HepG2 (cell line): Measurements from ENCODE around the gene AIF1. TPM values are rescaled to one million over a fixed set of nuclear protein-coding genes. Genes with fewer than 3 reads are reported as not detected.
A peak's percentile ranks its signal among the peaks of the same experiment; 100 is the strongest.

Source experiments
- BRD4 ChIP-seq: sonication (generic); formaldehyde crosslinking; IDR thresholded peaks from 2 replicates; pipeline ENCODE4 v1.4.0; 2020; ENCODE audit warnings: missing genetic modification reagents
- CEBPB ChIP-seq: IDR thresholded peaks from 2 replicates; pipeline ENCODE4 v1.6.1; 2011; ENCODE audit warnings: low read depth, low read length, improper control_type of control experiment, borderline replicate concordance
- FOXJ3 ChIP-seq: sonication (generic); formaldehyde crosslinking; IDR thresholded peaks from 2 replicates; pipeline ENCODE4 v1.4.0; 2020; ENCODE audit warnings: missing genetic modification reagents, mild to moderate bottlenecking, borderline replicate concordance
- IRF1 ChIP-seq: sonication (generic); formaldehyde crosslinking; IDR thresholded peaks from 2 replicates; pipeline ENCODE4 v1.4.0; 2020; ENCODE audit warnings: low read depth, mild to moderate bottlenecking, missing genetic modification reagents
- MED8 ChIP-seq: sonication (generic); formaldehyde crosslinking; IDR thresholded peaks from 2 replicates; pipeline ENCODE4 v1.8.1; 2023; ENCODE audit warnings: mild to moderate bottlenecking, missing genetic modification reagents; ENCODE audit not compliant: insufficient replicate concordance
- MIER2 ChIP-seq: IDR thresholded peaks from 2 replicates; pipeline ENCODE4 v1.6.1; 2016; ENCODE audit warnings: missing biosample characterization, missing genetic modification reagents
- PHF20 ChIP-seq: sonication (generic); formaldehyde crosslinking; IDR thresholded peaks from 2 replicates; pipeline ENCODE4 v1.5.0; 2020; ENCODE audit warnings: mild to moderate bottlenecking, missing genetic modification reagents
- RELA ChIP-seq: sonication (generic); formaldehyde crosslinking; IDR thresholded peaks from 2 replicates; pipeline ENCODE4 v1.4.0; 2020; ENCODE audit warnings: missing genetic modification reagents
- SETDB1 ChIP-seq: sonication (generic); formaldehyde crosslinking; IDR thresholded peaks from 2 replicates; pipeline ENCODE4 v1.5.1; 2020; ENCODE audit warnings: missing genetic modification reagents, mild to moderate bottlenecking, borderline replicate concordance
- SP5 ChIP-seq: IDR thresholded peaks from 2 replicates; pipeline ENCODE4 v1.6.1; 2016; ENCODE audit warnings: low read depth, borderline replicate concordance
- TBX2 ChIP-seq: sonication (generic); formaldehyde crosslinking; IDR thresholded peaks from 2 replicates; pipeline ENCODE4 v1.5.0; 2020; ENCODE audit warnings: missing genetic modification reagents, mild to moderate bottlenecking, borderline replicate concordance
- ZBTB37 ChIP-seq: sonication (generic); formaldehyde crosslinking; IDR thresholded peaks from 2 replicates; pipeline ENCODE4 v1.4.0; 2020; ENCODE audit warnings: mild to moderate bottlenecking, missing genetic modification reagents
- ZBTB44 ChIP-seq: sonication (generic); formaldehyde crosslinking; IDR thresholded peaks from 2 replicates; pipeline ENCODE4 v1.4.0; 2020; ENCODE audit warnings: missing genetic modification reagents
- ZNF264 ChIP-seq: sonication (generic); formaldehyde crosslinking; IDR thresholded peaks from 2 replicates; pipeline ENCODE4 v1.4.0; 2020; ENCODE audit warnings: missing genetic modification reagents
- ZNF441 ChIP-seq: sonication (generic); formaldehyde crosslinking; IDR thresholded peaks from 2 replicates; pipeline ENCODE4 v1.7.0; 2021; ENCODE audit warnings: missing genetic modification reagents, borderline replicate concordance
- ZNF878 ChIP-seq: sonication (generic); formaldehyde crosslinking; IDR thresholded peaks from 2 replicates; pipeline ENCODE4 v1.8.1; 2023; ENCODE audit warnings: mild to moderate bottlenecking, missing genetic modification reagents, moderate library complexity
- polyA plus RNA-seq, 8 experiments: library from polyadenylated mRNA; depleted of rRNA in 3 of 8; stranded (reverse) in 7 of 8; unstranded in 1 of 8; fragments of >200 nt; fragmentation: Illumina TruSeq in 4 of 8; extraction: Trizol in 4 of 8; gene quantifications; 2 replicates each; pipeline versions ENCODE4 v1.2.1 to v1.2.3, GENCODE V29; 2011 to 2016; ENCODE audit warnings: low read depth in 4 of 8, missing spikeins in 1 of 8, mixed read lengths in 1 of 8; ENCODE audit not compliant: insufficient read depth in 1 of 8
- total RNA-seq, 5 experiments: library from RNA; depleted of rRNA; stranded (reverse); fragments of >200 nt; fragmentation: Illumina TruSeq; extraction: Trizol; gene quantifications; 2 replicates each; pipeline ENCODE4 v1.2.3, GENCODE V29; 2016; ENCODE audit warnings: low read depth in 1 of 5
- TF ChIP-seq, protein P1 (sequence below): sonication (generic); formaldehyde crosslinking; IDR thresholded peaks from 2 replicates; pipeline ENCODE4 v1.4.0; 2020; ENCODE audit warnings: missing genetic modification reagents
- TF ChIP-seq, protein P2 (sequence below): sonication (generic); formaldehyde crosslinking; IDR thresholded peaks from 2 replicates; pipeline ENCODE4 v1.4.0; 2020; ENCODE audit warnings: mild to moderate bottlenecking, missing genetic modification reagents

AIF1 gene
- total and polyA plus RNA-seq, 2 of the 13 experiments (the other 11 are each of a cell fraction or from before 2014, with no cell fraction given) = 1.5 TPM; not detected in 1

GRCh38 chr6:31652925-31653724, 38.1 kb downstream of the AIF1 start (continued):
- TF ChIP-seq ZBTB44 (CRISPR knock-in tag) (no peak), FOXJ3 (no peak), SETDB1 (CRISPR knock-in tag) (no peak), BRD4 (0 out of 2 replicates have a peak, but pooled peaks have one; percentile 22), ZNF878 (CRISPR knock-in tag) (peak; percentile 48; the same call in 1 of the 2 replicates), MIER2 (CRISPR knock-in tag) (no peak), RELA (CRISPR knock-in tag) (no peak; the same call in 1 of the 2 replicates), TBX2 (CRISPR knock-in tag) (peak; percentile 13; the same call in 1 of the 2 replicates), ZBTB37 (peak; percentile 46), ZNF264 (CRISPR knock-in tag) (peak; percentile 17), IRF1 (CRISPR knock-in tag) (0 out of 2 replicates have a peak, but pooled peaks have one; percentile 51), MED8 (CRISPR knock-in tag) (peak; percentile 81), CEBPB (no peak), SP5 (CRISPR knock-in tag) (peak; percentile 65; the same call in 1 of the 2 replicates), PHF20 (no peak), ZNF441 (CRISPR knock-in tag) (no peak; the same call in none of the 2 replicates)
- TF ChIP-seq, protein P1, sequence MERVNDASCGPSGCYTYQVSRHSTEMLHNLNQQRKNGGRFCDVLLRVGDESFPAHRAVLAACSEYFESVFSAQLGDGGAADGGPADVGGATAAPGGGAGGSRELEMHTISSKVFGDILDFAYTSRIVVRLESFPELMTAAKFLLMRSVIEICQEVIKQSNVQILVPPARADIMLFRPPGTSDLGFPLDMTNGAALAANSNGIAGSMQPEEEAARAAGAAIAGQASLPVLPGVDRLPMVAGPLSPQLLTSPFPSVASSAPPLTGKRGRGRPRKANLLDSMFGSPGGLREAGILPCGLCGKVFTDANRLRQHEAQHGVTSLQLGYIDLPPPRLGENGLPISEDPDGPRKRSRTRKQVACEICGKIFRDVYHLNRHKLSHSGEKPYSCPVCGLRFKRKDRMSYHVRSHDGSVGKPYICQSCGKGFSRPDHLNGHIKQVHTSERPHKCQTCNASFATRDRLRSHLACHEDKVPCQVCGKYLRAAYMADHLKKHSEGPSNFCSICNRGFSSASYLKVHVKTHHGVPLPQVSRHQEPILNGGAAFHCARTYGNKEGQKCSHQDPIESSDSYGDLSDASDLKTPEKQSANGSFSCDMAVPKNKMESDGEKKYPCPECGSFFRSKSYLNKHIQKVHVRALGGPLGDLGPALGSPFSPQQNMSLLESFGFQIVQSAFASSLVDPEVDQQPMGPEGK (CRISPR knock-in tag) = peak; percentile 56
- TF ChIP-seq, protein P2, sequence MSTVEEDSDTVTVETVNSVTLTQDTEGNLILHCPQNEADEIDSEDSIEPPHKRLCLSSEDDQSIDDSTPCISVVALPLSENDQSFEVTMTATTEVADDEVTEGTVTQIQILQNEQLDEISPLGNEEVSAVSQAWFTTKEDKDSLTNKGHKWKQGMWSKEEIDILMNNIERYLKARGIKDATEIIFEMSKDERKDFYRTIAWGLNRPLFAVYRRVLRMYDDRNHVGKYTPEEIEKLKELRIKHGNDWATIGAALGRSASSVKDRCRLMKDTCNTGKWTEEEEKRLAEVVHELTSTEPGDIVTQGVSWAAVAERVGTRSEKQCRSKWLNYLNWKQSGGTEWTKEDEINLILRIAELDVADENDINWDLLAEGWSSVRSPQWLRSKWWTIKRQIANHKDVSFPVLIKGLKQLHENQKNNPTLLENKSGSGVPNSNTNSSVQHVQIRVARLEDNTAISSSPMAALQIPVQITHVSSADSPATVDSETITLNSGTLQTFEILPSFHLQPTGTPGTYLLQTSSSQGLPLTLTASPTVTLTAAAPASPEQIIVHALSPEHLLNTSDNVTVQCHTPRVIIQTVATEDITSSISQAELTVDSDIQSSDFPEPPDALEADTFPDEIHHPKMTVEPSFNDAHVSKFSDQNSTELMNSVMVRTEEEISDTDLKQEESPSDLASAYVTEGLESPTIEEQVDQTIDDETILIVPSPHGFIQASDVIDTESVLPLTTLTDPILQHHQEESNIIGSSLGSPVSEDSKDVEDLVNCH (CRISPR knock-in tag) = no peak
